A673 (cell line): ENCODE data around the gene TMC1.

Experiments
- EZH2 ChIP-seq: fragments of 200-600 bp; sonication (generic); IDR thresholded peaks from 2 replicates; pipeline ENCODE4 v1.6.1; 2017; ENCODE audit warnings: borderline replicate concordance, low read depth, mild to moderate bottlenecking, mixed read lengths, antibody characterized with exemption, low read length; ENCODE audit not compliant: poor library complexity, severe bottlenecking
- TF ChIP-seq, protein P1 (sequence below): fragments of 300-800, 200-600 bp; sonication (generic); conservative IDR thresholded peaks from 2 replicates; pipeline ENCODE4 v1.5.1; 2017; ENCODE audit warnings: low read depth, mild to moderate bottlenecking, antibody characterized with exemption, low read length, moderate library complexity, mixed read lengths

DNA sequence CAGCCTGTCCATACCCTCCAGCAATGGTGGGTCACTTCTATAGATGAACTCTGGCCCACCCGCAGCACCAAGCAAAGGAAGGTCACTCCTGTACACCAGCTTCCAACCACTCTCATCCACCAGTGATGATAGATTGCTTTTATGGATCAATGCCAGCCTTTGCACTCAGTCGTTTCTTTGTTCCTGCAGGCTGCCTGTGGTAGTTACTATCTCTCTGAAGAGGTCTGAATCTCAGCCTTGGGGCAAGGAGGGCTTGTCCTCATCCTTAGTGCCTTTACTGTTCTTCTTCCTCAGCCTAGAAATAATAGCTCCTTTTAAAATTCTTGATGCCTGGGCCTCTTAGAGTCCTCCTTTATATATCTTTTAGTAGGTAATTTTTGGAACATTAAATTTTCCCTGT is 100.8 kb downstream of the TMC1 start:
- TF ChIP-seq, protein P1, sequence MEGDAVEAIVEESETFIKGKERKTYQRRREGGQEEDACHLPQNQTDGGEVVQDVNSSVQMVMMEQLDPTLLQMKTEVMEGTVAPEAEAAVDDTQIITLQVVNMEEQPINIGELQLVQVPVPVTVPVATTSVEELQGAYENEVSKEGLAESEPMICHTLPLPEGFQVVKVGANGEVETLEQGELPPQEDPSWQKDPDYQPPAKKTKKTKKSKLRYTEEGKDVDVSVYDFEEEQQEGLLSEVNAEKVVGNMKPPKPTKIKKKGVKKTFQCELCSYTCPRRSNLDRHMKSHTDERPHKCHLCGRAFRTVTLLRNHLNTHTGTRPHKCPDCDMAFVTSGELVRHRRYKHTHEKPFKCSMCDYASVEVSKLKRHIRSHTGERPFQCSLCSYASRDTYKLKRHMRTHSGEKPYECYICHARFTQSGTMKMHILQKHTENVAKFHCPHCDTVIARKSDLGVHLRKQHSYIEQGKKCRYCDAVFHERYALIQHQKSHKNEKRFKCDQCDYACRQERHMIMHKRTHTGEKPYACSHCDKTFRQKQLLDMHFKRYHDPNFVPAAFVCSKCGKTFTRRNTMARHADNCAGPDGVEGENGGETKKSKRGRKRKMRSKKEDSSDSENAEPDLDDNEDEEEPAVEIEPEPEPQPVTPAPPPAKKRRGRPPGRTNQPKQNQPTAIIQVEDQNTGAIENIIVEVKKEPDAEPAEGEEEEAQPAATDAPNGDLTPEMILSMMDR, result no peak
- TF ChIP-seq EZH2, result no peak
